ENCODE results near the gene CCDC71L.

DNA sequence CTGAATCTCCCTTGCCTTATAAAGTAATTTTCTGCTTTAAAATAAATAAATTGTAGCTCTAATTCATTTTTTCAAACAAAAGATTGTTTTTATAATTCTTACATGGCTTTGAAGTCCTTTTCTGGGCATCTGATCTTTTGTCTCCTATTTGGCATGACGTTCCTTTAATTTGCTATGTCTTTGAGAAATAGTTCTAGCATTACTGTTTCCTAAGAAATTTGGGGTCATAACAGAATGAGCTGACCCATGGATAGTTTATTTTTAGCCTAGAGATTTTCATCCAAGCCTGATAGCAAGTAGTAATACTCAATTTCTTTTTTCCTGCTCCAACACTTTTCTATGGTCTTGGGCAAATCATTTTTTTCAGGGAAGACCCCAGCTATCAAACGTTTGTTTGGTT is 31.4 kb downstream of the CCDC71L start:
- TF ChIP-seq CTCF (IDR thresholded peaks at IDR 0.05; ENCODE audit: poor library complexity) (no peak), EZH2phosphoT487 (IDR thresholded peaks at IDR 0.05; ENCODE audit: low read depth, severe bottlenecking, unreplicated experiment) (no peak), EZH2 (IDR thresholded peaks at IDR 0.05; ENCODE audit: borderline replicate concordance) (no peak)

Data from hepatocyte (in vitro differentiated cells).